ENCODE results near the gene YBEY.

The YBEY gene

DNA sequence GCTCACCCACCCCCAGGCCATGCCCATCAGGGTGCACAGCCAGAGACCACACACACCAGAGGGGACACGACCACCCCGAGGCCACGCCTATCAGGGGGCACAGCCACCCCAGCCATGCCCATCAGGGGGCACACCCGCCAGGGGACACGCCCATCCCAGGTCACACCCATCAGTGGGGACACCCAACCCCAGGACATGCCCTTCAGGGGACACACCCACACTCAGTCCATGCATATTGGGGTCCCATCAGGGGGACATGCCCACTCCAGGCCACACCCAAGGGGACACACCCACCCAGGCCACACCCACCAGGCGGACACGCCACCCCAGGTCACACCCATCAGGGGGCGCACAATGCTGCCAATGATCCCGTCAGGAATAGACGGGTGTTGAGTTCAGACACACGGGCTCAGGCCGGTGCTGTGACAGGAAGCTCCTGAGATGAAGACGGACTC, 21.4 kb upstream of the YBEY start:
- DNase-seq (ENCODE audit: low read depth): no peak

DNA sequence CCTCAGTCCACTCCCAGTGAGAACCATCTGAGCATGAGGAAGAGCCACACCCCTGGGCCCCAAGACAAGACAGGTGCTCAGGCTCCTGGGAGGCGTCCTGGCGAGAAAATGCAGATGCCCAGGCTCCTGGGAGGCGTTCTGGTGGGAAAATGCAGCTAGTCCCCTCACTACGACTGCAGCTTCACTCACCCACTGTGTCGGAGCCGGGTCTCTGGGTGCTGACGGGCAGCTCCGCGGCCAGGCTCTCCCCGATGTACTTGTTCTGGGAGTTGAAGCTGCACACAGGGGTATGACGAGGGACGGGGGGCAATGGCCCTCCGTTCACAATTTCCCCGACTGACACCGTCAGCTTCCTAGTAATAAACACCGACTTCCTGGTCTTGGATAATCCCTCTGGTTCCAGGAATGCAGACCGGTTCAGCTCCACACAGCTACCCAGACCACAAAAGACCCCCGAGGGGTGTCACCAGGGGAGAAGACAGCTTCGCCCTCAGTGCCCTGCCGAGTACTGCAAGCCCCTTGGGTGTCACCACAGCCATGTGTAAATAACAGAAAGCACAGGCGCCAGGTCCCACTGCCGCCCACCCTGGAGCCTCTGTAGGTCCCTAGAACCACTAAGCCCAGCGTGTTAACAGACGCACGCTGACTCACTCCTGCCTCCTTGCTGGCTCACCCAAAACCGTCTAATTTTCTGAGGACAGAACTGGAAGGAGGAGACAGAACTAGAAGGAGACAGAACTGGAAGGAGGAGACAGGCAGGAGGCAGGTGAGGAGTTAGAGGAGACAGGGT, 20.2 kb upstream of the YBEY start:
- DNase-seq (ENCODE audit: low read depth): no peak

DNA sequence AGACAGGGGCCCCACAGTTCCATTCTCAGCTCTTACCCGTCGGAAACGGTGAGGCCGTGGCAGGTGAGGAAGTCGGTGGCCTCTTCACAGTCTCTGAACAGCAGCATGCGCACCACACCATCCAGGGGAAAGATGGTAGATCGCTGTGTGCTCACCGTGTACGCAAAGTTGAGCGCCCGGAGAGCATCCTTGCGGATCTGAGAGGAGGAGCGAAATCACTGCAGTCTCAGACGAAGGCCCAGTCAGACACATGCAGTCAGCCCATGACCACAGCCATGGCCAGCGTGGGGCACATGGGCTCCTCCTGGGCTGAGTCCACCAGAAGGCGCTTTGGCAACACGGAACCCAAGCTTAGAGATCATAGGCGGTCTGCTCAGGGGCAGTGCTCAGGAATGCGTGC, 19.2 kb upstream of the YBEY start:
- DNase-seq (ENCODE audit: low read depth): no peak

DNA sequence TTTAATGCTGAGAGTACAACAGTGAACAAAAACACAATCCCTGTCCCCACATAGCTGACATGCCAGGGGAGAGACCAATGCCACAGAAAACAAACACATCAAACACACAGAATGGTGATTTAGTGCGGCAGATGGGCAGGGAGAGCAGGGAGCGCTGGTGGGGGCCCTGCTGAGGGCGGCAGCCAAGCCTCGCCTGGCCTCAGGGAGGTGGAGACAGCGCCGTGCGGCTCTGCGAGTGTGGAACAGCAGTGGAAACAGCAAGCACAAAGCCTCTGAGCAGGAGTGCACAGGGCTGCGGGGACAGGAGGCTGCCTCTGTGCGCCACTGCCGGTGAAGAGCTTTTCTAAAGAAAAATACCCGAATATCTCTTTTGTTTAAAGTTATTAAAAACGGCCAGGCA, 17.8 kb upstream of the YBEY start:
- no peak for DNase-seq (ENCODE audit: low read depth)

DNA sequence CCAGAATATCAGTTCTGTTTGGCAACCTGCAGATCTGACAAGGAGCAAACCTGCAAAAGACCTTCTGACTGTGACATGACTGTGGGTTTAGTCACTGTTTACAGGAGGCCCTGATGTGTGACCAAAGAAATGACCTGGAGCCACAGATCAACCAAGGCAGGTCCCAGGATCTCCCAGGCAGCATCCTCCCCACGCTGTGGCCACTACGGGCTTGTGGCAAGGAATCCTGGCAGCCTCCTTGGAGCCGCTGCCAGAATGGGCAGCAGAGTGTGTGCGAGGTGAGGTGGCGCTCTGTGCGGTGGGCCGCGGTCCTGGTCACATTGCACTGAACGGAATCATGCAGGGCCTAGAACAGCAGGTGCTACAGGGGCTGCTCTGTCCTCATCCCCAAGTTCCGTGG, 16.7 kb upstream of the YBEY start:
- no peak for DNase-seq (ENCODE audit: low read depth)

DNA sequence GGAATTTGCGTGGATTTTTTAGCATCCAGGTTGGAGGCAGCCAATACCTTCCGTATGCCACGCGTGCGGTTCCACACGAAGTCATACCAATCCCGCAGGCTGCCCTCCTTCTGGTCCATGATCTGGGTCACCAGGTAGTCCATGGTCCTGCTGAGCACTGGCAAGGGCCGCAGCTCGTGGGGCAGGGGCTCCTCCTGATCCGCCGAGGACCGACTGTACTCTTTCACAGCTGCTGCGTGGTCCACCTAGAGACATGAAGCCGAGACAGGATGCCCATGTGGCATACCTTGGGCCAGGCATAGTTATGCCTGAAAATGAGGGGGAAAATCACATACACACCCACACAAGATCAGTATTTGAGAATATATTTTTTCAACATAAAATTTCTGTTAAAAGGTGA, 12.8 kb upstream of the YBEY start:
- no peak for DNase-seq (ENCODE audit: low read depth)

DNA sequence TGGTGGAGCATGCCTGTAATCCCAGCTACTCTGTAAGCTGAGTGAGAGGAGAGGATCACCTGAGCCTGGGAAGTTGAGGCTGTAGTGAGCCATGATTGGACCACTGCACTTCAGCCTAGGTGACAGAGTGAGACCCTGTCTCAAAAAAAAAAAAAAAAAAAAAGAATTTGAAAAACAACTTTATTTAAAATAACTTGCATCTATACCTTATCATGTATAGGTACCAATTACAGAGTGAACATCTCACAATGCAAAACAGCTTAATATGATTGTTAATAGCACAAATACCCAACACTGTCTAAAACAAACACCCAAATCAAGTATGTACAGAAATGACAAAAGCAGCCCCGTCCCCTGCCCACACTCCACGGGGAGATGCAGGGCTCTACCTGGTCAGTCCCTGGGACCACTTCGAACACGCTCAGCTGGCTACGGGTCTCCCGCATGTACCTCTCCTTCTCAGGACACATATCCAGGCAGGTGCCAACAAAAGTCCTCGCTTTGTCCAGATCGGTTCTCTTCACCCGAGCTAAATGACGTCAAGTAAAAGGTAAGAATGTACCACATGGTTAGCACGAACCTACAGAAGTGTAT, 11.2 kb upstream of the YBEY start:
- DNase-seq (ENCODE audit: low read depth): no peak

DNA sequence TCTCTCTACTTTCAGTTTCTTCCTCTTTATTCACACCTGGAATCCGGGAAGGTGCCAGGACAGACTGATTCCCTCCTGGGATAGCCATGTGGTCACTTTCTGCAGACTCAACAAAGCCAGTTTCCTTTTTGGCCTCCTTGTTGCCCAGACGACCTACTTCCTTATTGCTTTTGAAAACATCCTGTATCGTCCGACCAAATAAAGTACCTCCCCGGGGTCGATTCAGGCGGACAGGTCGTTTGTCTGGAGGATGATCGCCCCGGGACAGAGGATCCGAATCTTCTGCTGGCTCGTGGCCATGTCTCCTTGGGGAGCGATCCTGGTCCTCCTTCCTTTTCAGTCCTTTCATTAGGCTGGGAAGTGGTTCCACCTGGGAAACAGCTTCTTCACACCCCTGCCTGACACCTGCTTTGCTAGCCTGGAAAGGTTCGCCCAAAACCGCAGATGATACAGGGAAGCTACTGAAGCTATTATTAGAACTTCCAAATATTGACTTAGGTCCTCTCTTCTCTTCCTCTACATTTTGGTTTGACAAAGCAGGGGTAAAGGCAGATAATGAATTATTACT, 2.0 kb upstream of the YBEY start:
- no peak for DNase-seq (ENCODE audit: low read depth)

DNA sequence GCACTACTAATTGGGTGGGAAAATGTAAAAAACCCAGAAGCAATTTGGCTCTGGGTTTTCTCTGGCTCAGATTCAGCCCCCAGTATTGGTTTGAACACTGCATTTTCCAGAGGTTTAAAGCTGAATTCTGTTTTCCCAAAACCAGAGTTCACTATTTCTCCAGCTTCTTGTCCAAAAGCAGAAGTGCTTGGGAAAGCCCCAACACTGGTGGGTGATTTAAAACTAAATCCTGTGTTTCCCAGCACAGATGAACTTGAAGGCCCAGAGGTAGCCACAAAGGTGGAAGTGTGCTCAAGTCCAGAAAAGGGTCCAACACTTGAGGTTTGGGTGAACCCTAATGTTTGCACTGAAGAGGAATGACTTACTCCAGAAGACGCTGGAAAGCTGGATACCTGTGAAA, 1.4 kb upstream of the YBEY start:
- DNase-seq (ENCODE audit: low read depth): no peak

DNA sequence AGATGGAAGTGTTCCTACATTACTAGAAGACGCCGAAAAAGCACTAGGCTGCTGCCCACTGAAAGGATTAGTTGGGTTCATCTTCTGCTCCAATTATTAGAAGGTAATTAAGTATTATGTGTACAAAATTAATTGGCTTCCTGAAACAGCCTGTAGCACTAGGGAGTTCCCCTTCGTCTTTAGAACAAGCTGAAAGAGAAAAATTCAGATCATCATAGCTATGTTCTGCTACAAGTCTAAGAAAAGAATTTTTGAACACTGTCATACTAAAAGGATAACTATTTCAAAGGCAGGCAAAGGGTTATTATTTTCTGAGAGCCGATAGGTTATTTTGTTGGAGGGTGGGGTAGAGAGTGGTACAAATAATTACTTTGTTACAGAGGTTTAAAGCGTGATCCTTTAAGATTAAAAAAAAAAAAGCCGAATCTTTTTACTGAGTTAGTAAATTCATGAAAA, 908 bp upstream of the YBEY start, which contains the start of gene MCM3AP:
Gene MCM3AP (minus strand): TSS at position 406 of the 456 bp plus-strand sequence. CDS start 325 bp downstream, at position 81.
- no peak for DNase-seq (ENCODE audit: low read depth)

DNA sequence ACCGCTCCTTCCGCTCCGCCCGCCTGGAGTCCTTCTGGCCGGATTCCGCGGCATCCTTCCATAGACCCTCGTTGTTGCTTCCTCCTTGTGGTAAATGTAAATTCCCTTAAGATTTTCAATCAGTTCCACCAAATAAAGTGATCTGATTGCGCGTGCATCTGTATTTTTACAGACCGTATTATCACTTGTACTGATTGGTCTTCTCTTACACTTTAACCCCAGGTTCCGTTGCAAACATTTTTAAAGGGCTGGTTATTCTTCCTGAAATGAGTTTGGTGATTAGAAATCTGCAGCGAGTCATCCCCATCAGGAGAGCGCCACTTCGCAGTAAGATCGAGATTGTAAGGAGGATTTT, 483 bp downstream of the YBEY start:
- no peak for DNase-seq (ENCODE audit: low read depth)

DNA sequence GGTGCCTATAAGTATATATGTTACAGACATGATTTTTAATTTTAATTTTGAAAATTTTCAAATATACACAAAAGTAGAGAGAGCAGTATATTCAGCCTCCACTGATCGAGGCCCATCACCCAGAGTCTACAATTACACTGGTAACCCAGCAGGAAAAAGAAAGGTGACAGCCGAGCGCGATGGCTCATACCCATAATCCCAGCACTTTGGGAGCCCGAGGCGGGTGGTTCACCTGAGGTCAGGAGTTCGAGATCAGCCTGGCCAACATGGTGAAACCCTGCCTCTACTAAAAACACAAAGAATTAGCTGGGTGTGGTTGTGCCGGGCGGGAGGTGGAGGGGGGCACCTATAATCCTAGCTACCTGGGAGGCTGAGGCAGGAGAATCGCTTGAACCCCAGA, 1.4 kb downstream of the YBEY start:
- no peak for DNase-seq (ENCODE audit: low read depth)

DNA sequence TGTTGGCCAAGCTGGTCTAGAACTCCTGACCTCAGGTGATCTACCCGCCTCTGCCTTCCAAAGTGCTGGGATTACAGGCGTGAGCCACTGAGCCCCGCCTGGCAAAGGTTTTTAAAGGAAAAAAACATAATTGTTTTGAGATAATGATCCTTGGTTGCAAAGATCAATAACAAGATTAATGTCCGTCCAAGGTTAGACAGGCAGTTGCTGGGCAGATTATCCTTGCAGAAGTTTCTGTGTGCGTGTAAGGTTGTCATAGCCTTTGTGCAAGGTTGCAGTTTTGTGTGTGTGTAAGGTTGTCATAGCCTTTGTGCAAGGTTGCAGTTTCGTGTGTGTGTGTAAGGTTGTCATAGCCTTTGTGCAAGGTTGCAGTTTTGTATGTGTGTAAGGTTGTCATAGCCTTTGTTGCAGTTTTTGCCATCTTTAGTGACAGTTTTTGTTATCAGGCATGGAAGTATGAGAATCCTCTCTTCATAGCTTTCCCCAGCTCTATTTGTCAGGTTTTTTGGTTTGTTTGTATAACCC, 3.6 kb downstream of the YBEY start:
- DNase-seq (ENCODE audit: low read depth): no peak

DNA sequence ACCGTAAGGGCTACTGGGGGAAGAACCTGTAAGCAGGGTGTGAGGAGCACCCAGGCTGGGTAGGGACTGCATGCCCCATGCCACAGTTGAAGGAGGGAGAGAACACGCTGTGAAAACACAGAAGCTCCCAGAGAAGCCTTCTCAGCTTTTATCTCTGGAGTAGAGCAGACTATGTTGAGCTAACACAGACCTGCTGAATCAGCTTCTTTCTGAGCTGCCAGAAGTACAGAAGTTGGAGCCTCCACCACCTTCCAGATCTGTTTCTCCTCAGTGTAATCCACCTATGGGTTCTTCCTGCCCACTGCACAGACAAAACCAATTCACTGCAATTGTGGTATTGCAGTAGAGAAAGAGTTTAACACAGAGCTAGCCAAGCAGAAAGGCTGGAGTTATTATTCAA, 5.4 kb downstream of the YBEY start:
- no peak for DNase-seq (ENCODE audit: low read depth)

DNA sequence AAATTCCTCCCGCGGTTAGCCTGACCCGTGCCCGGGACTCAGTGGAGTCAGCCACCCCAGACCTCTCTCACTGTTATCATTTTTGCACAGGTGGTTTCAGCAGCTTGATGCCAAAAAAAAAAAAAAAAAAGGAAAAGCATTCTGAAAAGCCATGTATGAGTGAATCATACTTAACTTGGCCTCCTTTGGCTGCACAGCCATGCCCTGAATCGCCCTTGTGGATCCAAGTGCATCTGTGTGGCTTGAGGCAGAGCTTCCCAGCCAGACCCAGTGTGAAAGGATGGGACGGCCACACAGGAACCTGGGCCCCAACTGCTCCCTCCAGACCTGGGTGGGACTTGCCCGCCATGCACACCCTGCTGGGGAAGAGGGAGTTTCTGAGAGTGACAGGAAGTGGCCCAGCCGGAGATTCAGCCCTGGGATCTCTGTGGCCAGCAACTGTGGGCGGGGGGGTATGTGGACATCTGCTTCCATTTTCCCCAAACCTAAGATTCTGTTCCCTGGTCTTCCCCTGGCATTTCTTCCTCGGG, 8.6 kb downstream of the YBEY start:
- no peak for DNase-seq (ENCODE audit: low read depth)

DNA sequence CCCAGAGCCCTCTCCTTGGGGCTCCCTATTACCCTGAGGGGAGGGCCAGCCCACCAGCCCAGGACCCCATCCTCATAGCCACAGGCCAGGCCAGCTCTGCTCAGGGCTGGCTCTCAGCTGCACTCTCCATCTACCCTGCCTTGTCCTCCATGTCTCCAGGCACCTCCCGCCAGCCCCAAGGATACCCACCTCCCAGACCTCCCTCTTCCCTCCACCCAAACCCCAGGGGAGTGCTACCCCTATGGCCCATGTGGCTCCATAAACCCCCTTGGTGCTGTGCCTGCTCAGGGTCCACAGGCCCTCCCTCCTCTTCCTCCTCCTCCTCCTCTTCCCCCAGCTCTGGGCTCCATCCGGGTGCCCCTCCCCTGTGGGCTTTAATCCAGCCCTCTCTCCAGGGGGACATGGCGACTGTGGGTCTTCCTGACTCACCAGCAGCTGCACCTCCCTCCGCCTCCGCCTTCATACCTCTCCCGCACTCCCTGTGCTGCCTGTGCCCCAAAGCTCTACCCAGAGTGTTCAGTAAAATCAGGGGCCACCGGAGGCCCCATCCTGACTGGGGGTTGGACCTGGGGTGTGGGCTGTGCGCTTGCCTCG, 9.1 kb downstream of the YBEY start:
- DNase-seq (ENCODE audit: low read depth): no peak

DNA sequence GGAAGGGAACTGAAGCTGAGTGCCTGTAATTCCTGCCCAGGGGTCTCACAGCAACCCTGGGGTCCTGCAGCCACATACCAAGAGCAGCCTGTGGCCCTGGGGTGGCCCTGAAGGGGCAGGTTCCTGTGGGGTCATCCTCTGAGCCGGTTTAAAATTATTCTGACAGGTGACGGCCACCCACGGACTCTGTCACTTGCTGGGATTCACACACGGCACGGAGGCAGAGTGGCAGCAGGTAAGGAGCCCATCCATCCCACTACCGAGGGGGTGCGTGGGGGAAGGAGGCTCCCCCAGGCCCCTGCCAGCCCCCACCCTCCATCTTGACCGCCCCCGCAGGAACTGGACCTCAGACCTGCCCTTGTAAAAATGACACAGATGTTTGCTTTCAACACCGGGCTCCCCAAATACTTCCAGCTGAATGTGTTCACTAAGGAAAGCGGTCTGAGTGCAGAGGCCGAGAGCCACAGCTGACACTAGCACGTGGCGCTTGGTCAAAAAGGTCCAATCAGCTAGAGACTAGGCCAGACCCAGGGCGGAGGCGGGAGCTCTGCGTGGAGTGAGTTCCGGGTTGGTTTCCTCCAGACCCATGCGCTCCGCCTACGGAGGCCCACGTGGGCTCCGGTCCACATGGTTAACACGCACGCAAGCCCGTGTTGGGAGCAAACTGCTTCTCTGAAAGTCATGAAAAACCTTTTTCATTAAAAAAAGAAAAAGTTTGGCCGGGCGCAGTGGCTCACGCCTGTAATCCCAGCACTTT, 10.0 kb downstream of the YBEY start:
- peak; percentile 16 for DNase-seq (ENCODE audit: low read depth)

DNA sequence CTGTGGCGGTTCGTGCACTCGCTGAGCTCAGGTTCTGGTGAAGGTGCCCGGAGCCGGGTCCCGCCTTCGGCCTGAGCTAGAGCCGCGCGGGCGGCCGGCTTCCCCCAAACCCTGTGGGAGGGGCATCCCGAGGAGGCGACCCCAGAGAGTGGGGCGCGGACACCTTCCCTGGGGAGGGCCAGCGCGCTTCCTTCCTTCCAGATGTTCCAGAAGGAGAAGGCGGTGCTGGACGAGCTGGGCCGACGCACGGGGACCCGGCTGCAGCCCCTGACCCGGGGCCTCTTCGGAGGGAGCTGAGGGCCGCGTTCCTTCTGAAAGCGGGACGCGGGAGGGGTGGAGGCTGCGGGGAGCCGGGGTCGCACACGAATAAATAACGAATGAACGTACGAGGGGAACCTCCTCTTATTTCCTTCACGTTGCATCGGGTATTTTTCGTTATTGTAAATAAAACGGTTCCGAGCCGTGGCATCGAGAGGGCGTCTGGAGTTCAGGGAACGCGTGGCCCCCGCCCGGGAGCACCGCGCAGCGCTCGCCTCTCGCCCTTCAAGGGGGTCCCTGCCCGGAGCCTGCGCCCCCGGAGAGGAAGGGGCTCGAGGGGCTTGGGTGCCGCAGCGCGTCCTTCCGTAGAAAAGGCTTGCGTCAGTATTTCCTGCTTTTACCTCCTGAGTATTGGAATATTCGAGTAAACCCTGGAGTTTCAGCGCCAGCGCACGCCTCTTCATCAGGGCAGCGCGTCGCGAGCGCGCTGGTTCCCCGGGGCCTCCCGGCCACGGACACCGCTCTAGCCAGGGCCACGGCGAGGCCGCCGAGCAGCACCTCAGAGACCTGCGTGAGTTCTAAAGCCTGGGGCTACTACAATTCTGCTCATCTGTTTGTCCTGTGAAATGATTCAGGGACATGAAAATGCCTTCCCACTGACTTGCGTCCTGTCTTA, 11.5 kb downstream of the YBEY start:
- DNase-seq (ENCODE audit: low read depth): no peak

DNA sequence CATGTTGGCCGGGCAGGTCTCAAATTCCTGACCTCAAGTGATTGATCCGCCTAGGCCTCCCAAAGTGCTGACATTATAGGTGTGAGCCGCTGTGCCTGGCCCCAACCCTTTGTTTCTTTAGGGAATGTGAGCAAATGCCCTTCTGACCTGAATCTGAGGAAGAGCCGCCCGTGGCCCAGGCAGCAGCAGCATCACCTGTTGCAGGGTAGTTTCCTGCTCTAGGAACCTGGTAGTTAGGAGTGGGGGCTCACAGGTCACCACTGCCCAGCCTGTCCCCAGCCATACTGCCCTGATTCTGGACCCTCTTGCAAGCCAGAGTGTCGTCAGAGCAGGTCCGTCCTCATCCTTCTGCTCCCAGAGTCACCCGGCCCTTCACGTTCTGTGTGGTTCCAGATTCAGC, 13.0 kb downstream of the YBEY start:
- no peak for DNase-seq (ENCODE audit: low read depth)

DNA sequence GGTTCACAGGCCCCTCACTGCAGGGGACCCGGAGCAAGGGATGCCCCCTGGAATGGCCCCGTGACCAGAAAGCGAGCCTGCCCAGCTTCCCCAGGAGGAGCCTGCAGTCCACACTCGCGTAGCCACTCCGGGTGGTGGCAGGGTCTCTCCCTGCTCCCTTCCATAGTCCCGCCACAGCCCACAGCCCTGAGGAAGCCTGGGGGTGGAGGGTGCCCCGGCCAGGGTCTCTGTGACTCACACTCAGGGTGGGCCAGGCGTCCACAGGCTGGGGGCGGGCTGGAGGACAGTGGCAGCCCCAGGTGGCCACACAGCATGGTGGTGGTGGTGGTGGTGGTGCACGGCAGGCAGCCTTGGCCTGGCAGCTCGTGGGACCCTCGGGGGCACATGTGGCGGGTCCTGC, 15.6 kb downstream of the YBEY start:
- no peak for DNase-seq (ENCODE audit: low read depth)

DNA sequence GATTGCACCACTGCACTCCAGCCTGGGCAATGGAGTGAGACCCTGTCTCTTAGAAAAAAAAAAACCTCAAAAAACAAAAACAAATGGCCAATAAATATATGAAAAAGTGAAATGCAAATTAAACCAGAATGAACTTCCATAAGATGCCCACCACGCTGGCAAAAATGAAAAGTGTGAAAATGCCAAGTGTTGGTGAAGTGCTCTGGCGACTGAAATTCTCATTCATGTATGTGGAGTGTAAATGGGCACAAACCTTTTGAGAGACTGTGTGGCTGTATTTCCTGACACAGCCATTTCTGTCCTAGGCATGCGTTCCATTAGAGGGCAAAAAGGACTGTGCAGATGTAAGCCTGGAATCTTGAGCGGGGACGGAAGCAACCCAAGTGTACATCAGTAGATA, 18.3 kb downstream of the YBEY start:
- no peak for DNase-seq (ENCODE audit: low read depth)

All from stimulated activated CD8-positive, alpha-beta memory T cell treated with anti-CD3 and anti-CD28 coated beads, Interleukin-12 subunit alpha, Interleukin-12 subunit beta, amount 100 ng/mL, for 1 hour (primary cell).